NCI-H748 treated with DMSO at 0.1 percent for 48 hours (cell line): ENCODE measurements around the gene PGA4.
"Not testable (repeated sequence)": the region's sequence is repeated elsewhere in the genome, so short reads cannot be mapped to it uniquely, and the experiment has no call there.

Source experiments
- DNase-seq: peaks from one replicate; lab custom pipeline; 2025; lab: John Stamatoyannopoulos, UW

The PGA4 gene

DNA sequence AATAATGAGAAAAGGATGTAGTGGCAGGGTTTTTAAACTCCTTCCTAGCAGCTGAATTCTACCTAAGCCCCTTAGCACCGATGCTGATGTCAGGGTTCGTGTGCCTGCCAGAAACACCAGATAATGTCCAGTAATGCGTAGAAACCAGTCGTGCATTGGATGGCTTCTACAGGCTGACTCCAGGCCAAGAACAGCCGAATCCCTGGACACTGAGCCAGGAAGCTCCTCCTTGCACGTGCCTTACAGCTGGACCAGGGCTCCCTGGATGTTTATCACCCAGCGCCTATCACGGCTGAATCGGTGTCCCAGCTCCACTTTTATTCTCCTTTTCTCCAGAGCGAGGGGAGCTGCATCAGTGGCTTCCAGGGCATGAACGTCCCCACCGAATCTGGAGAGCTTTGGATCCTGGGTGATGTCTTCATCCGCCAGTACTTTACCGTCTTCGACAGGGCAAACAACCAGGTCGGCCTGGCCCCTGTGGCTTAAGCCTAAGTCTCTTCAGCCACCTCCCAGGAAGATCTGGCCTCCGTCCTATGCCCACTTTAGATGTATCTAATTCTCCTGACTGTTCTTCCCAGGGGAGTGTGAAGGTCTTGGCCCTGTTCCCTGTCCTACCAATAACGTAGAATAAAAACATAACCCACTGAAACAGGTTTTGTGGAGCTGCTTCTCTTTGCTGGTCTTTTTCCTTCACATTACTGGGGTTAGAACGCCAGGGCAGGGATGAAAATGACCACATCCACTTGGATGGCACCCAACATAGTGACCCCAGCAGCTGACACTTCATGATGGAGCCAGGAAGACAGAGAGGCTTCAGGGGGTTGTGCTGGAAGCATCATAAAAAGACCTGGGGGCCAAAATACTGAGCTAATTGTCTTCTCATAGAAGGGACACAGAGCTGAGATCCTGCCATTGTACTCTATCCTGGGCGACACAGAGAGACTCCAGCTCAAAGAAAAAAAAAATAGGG, 28.9 kb downstream of the PGA4 start:
- not testable (repeated sequence) for DNase-seq

GRCh38 chr11:61252332-61252731, 30.2 kb downstream of the PGA4 start:
- DNase-seq = not testable (repeated sequence)

DNA sequence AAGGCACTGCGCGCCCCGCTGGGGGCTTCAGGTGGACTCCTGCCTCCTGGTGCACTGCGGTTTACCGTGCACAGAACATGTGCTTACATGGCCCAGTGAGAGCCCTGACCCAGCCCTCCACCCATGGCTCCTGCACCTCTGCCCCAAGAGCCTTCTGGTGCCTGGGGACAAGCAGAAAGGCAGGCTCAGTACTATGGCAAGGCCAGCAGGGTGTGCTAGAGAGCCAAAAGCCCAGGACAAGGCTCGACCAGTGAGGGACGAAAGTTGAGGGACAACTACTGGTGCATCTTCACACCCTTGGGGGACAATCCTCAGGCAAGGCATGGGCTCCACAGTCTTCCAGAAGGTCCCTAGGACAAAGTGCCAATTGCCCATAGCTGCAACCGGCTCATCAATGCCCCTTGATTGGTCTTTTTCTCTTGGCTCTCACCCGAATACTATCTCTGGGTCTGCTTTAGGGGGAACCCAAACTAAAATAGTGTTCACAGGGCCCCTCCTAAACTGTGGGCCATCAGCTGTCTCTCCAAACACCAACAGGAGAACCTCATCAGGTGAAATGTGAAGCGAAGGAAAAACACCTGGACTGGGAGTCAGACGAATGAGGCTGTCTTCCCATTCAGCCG, 32.4 kb downstream of the PGA4 start:
- peak; percentile 48 for DNase-seq

DNA sequence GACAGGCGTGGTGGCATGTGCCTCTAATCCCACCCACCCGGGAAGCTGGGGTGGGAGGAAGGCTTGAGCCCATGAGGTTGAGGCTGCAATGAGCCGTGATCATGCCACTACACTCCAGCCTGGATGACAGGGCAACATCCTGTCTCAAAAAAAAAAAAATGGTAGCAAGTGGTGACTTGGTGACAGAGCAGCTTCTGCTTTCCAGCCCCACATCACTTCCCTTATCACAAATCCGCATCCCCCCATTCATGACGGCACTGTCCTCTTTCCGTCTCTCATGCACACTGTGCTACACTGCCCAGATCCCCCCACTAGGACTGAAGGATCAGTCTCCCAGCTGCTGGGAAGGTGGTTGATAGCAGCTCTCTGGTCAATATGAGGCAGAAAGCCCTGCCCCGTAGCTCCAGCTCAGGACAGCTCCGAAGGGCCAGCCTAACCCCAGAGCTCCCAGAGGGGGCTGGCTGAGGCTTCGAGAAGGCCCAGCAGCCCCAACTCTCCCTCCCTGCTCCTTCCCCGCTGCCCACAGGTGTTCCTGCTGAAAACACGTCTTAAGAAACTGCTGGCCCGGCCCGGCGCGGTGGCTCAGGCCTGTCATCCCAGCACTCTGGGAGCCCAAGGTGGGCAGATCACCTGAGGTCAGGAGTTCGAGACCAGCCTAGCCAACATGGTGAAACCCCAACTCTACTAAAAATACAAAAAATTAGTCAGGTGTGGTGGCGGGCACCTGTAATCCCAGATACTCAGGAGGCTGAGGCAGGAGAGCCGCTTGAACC, 34.7 kb downstream of the PGA4 start:
- DNase-seq = no peak

DNA sequence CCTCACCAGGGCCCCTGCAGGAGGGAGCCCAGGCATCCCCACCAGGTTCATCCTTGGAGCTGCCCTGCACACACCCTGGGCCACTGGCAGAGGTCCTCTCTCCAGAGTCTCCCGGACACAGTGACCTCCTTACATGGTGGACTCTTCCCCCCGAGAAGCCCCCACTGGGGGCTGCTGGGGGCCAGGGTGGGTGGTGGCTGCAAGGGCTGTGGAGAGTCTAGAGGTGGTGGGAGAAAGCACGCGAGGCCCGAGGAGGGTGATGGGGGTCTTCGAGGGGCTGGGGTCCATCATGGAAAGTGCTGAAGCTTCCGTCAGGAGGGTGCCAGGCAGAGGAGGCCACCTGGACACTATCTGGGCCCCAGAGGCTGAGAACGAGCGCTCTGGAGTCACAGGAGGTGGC, 36.4 kb downstream of the PGA4 start:
- DNase-seq = no peak

GRCh38 chr11:61259363-61259762, 37.2 kb downstream of the PGA4 start:
- DNase-seq = no peak

GRCh38 chr11:61264371-61264770, 42.2 kb downstream of the PGA4 start:
- DNase-seq = no peak

GRCh38 chr11:61264795-61265194, 42.6 kb downstream of the PGA4 start:
- DNase-seq = no peak

DNA sequence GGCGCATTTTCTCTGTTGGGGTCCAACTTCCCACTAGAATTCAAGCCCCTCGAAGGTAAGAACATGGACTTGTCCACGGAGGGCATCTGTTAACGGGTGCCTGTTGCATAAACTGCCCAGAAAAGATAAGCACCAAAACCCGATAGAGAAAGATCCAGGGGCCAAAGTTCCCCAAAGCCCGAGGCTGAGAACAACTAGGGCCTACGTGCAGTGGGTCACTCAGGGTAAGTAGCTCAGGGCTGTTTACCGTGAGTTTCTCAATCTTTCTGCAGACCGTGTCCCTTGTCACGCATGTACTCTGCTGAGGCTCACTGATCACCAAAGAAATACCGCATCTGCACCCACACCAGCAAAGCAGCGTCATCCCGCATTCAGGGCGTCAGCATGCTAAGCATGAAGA, 43.2 kb downstream of the PGA4 start:
- DNase-seq = no peak

DNA sequence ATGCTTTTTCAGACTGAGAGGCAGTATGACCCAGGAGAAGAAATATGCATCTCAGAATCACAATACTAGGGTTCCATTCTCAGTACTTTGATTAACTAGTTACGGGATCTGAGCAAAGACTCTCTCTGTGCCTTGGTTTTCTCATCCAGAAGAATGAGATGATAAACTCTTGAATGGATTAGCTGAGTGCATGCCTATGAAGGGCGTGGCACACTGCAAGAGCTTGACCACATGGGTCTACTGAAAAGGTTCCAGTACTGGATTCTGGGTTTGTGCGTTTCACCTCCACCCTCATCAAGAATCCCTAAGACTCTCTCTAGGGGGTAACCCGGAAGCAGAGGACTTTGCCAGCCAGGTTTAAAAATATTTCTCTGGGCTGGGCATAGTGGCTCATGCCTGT, 44.5 kb downstream of the PGA4 start:
- DNase-seq = no peak

- no peak for DNase-seq
Observed at GRCh38 chr11:61267437-61267841, 45.3 kb downstream of the PGA4 start.

GRCh38 chr11:61268588-61269250, 46.6 kb downstream of the PGA4 start:
- DNase-seq = no peak

DNA sequence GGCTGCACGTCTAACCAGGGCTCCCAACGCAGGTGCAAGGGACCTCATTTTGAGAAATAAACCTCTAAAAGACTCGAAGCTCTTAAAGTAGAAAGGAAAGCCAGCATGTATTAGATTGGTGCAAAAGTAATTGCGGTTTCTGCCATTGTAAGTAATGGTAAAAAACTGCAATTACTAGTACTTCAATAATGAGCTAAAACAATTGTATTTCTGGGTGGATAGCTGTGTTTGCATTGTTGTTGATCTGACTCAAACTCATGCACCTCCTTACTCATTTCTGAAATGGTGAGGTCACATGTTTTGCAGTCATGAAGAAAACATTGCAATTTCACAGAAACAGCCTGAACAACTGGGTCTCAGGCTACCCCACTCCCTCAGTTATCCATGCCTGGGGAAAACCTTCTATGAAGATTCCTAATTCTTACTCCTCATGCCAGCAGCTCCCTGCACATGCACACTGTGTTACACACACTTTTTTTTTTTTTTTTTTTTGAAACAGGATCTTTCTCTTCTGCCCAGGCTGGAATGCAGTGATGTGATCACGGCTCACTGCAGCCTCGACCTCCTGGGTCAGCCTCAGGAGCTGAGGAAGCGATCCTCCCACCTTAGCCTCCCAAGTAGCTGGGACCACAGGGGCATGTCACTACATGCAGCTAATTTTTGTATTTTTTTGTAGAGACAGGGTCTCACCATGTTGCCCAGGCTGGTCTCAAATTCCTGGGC, 48.4 kb downstream of the PGA4 start:
- DNase-seq = no peak

DNA sequence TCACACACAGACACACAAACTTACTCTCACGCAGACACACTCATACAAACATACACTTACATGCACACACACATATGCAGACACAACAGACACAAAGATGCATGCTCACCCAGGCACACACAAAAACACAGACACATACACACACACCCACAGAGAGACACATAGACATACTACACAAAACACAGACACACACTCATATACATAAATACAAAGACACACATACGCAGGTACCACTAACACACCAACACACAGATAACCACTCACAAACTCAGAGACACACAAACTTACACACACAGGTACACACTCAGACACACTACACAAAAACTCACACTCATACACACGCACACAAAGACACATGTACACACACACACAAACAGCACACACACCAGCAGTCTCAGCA, 50.6 kb downstream of the PGA4 start:
- DNase-seq = no peak

- no peak for DNase-seq
Observed at GRCh38 chr11:61273178-61274078, 51.3 kb downstream of the PGA4 start.

DNA sequence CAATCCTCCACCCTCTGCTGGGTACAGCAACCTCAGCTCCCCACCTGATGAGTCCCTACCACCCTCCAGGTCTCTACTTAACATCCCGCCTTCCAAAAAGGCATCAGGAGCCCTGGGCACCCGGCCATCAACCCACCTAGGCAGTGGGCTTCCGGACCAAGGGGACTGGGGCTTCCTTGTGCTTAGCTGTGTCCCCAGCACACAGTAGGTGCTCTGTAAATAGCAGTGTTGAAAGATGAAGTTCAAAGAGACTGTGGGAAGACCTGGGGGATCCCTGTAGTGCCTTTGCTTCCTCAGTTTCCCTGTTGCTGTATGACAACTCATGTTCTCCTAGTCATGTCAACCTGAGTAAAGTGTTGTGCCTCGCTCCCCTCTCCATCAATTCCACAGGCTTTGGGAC, 51.9 kb downstream of the PGA4 start:
- no peak for DNase-seq

DNA sequence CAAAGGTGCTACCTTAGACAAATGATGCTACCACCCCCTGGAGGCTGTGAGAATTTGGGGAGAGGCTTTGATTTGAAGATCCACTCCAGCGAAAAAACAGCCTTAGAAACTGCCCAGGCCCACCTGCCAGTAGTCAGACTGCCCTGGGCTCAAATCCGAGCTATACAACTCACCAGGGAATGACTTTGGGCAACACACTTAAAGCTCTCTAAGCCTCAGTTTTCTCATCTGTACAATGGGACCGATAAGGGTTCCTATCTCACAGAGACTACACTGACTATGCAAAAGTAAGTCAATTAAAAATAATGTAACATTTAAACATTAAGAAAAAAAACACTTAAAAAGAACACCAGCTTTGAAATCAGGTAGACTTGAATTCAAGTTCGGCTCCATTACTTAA, 53.0 kb downstream of the PGA4 start:
- DNase-seq = no peak

GRCh38 chr11:61277186-61278000, 55.2 kb downstream of the PGA4 start:
- no peak for DNase-seq

DNA sequence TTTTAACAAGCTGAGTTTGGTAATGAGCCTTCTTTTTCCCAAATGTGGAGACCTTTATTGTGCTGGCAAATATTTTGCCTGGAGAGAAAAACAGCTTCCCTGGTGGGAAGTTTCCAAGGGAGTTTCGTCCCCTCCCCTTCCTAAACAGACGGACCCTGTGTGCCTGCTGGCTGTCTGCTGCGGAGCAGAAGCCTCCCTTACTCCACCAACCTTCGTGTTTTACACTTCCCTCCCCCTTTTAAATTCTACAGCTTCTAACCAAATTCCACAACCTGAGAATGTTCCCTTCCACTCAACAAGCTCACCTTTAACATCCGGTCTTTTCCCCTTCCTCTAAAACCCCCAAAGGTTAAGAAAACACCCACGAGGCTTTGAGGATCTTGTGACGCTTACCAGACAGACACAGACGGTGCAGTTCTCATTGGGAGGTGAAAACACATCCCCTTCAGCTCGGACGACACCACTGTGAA, 55.9 kb downstream of the PGA4 start:
- no peak for DNase-seq
